PC-3 (cell line): ENCODE results near the gene CTNNAL1. TPM values are rescaled to one million over a fixed set of nuclear protein-coding genes. Genes with fewer than 3 reads are reported as not detected.

ENCODE experiments used
- ATAC-seq: fragments of 200-7000 bp; cut with Tn5 transposase; 2 replicates; pipeline ENCODE4 v1.9.1; 2020; ENCODE audit warnings: mild to moderate bottlenecking, moderate library complexity
- BruUV-seq: library from RNA; stranded (reverse); fragments of 400-500 nt; replicated peaks from 2 replicates; lab custom pipeline; 2021; lab: Mats Ljungman, UMichigan
- CTCF ChIA-PET: fragments of 300-600 bp; sonication (Branson Sonifier 250); formaldehyde crosslinking; loops from one replicate; lab custom pipeline; 2022; ENCODE audit warnings: antibody characterized with exemption; lab: Charles Lee
- POLR2A ChIA-PET: fragments of 300-600 bp; sonication (Branson Sonifier 250); formaldehyde crosslinking; loops from one replicate; lab custom pipeline; 2022; ENCODE audit warnings: antibody characterized with exemption; ENCODE audit not compliant: unreplicated experiment; lab: Charles Lee
- DNase-seq: peaks from one replicate; pipeline ENCODE4 v3.0.0-alpha.2; 2015
- H2AFZ ChIP-seq: fragments of 300-600 bp; sonication (generic); 2 replicates; pipeline ENCODE4 v1.6.0; 2016; ENCODE audit warnings: antibody characterized with exemption, low read length
- H3F3A ChIP-seq: fragments of 300-600 bp; sonication (generic); one replicate; pipeline ENCODE4 v1.6.0; 2017; ENCODE audit warnings: antibody characterized with exemption, low read length, control low read depth, mild to moderate bottlenecking; ENCODE audit not compliant: unreplicated experiment
- H3K27ac ChIP-seq: fragments of 300-600 bp; sonication (generic); 2 replicates; pipeline ENCODE4 v1.5.1; 2016; ENCODE audit warnings: mild to moderate bottlenecking, low read length
- H3K27me3 ChIP-seq: fragments of 300-600 bp; sonication (generic); 2 replicates; pipeline ENCODE4 v1.6.1; 2016; ENCODE audit warnings: low read length, mixed read lengths
- H3K36me3 ChIP-seq: fragments of 300-600 bp; sonication (generic); 2 replicates; pipeline ENCODE4 v1.6.1; 2016; ENCODE audit warnings: low read depth, mixed run types, low read length, mixed read lengths
- H3K4me1 ChIP-seq: fragments of 300-600 bp; sonication (generic); 2 replicates; pipeline ENCODE4 v1.5.1; 2016; ENCODE audit warnings: low read length; ENCODE audit not compliant: insufficient read depth
- H3K4me2 ChIP-seq: fragments of 300-600 bp; sonication (generic); 2 replicates; pipeline ENCODE4 v1.6.0; 2016; ENCODE audit warnings: low read length
- H3K4me3 ChIP-seq: fragments of 300-600 bp; sonication (generic); 2 replicates; pipeline ENCODE4 v1.5.1; 2016; ENCODE audit warnings: mild to moderate bottlenecking, low read length, mixed read lengths
- H3K79me2 ChIP-seq: fragments of 300-600 bp; sonication (generic); 2 replicates; pipeline ENCODE4 v1.6.1; 2017; ENCODE audit warnings: low read length, mixed read lengths
- H3K9ac ChIP-seq: fragments of 300-600 bp; sonication (generic); 2 replicates; pipeline ENCODE4 v1.6.0; 2016; ENCODE audit warnings: mild to moderate bottlenecking, low read length
- H3K9me2 ChIP-seq: fragments of 300-600 bp; sonication (generic); replicated peaks from 2 replicates; pipeline ENCODE4 v1.6.1; 2016; ENCODE audit warnings: mixed run types, low read length, mixed read lengths
- H3K9me3 ChIP-seq: fragments of 300-600 bp; sonication (generic); 2 replicates; pipeline ENCODE4 v1.6.1; 2016; ENCODE audit warnings: low read length, mixed read lengths
- H4K20me1 ChIP-seq: fragments of 300-600 bp; sonication (generic); 2 replicates; pipeline ENCODE4 v1.6.1; 2016; ENCODE audit warnings: low read length, mixed read lengths
- EZH2 ChIP-seq: fragments of 300-600 bp; sonication (generic); IDR thresholded peaks from one replicate; pipeline ENCODE4 v1.6.1; 2017; ENCODE audit warnings: antibody characterized with exemption, mild to moderate bottlenecking, low read length; ENCODE audit not compliant: unreplicated experiment
- EZH2phosphoT487 ChIP-seq: fragments of 300-600 bp; sonication (generic); IDR thresholded peaks from 2 replicates; pipeline ENCODE4 v1.6.1; 2018; ENCODE audit warnings: mild to moderate bottlenecking, antibody characterized with exemption, low read length, borderline replicate concordance
- intact Hi-C: fragments of 100-400 bp; cut with micrococcal nuclease; formaldehyde crosslinking; loops from 2 replicates; pipeline ENCODE4 v1.9.0; 2023
- total RNA-seq: library from RNA; depleted of rRNA; stranded (reverse); fragments of >200 nt; gene quantifications from 2 replicates; pipeline ENCODE4 v1.2.3, GENCODE V29; 2014
- TF ChIP-seq, protein P1 (sequence below): fragments of 300-600 bp; sonication (generic); conservative IDR thresholded peaks from 2 replicates; pipeline ENCODE4 v1.5.1; 2017; ENCODE audit warnings: antibody characterized with exemption, low read depth, mild to moderate bottlenecking, low read length

The CTNNAL1 gene
- total RNA-seq, 1 experiment from 2014 or later = 97.7 TPM

DNA sequence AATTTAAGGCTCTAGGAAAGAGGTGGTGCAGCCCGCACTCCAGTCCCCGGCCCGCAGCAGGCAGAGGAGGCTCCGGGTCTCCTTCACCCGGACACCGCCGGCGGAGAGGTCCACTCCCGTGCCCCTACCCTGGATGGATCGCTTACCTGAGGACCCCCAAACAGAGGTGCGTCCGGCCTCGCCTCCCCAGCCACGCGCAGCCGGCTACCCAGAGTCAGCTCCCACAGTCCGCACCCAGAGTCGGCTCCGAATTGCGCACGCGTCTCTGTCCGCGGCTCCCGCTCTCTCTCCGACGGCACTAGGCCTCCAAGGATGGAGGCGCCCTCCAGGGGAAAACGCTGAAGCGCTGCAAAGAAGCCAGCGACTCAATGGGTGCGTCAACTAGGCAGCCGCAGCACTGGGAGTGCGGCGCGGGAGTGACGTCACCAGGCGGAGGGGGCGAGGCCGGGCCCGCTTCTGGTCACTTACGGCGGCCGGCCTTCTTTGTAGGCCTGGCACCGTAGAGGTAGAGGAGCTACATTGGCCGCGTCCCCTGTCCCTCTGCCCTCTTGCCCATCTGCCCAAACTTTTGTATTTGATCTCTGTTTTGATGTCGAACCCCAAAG is 79.5 kb downstream of the CTNNAL1 start, which contains the start of gene ELP1:
Gene ELP1, minus strand, starts transcription at position 407 of the 605 bp plus-strand sequence. CDS start 2,978 bp downstream, outside the sequence.
- DNase-seq (peak; percentile 89), ATAC-seq (peak; percentile 81)
- peak within 1 kb of the TSS; percentile 99 for H3K4me2 ChIP-seq
- peak within 1 kb of the TSS; percentile 92 for H3K9ac ChIP-seq
- H3K36me3 ChIP-seq = peaks cover under 1% of the 10 kb centered on the region; the same call in 1 of the 2 replicates
- CTCF ChIA-PET = no interaction called here
- peak within 1 kb of the TSS; percentile 90 for H2AFZ ChIP-seq
- BruUV-seq = no TSS peak
- peaks cover 23% of the 10 kb centered on the region for H3K4me1 ChIP-seq
- no peaks in the 10 kb centered on the region for H3K9me2 ChIP-seq
- no peaks in the 10 kb centered on the region for H3F3A ChIP-seq
- H4K20me1 ChIP-seq = peaks cover 7% of the 10 kb centered on the region; the same call in 1 of the 2 replicates
- intact Hi-C loops = no loop called here
- H3K27ac ChIP-seq = peak within 1 kb of the TSS; percentile 53
- TF ChIP-seq EZH2phosphoT487 (no peak), EZH2 (no peak)
- TF ChIP-seq, protein P1, sequence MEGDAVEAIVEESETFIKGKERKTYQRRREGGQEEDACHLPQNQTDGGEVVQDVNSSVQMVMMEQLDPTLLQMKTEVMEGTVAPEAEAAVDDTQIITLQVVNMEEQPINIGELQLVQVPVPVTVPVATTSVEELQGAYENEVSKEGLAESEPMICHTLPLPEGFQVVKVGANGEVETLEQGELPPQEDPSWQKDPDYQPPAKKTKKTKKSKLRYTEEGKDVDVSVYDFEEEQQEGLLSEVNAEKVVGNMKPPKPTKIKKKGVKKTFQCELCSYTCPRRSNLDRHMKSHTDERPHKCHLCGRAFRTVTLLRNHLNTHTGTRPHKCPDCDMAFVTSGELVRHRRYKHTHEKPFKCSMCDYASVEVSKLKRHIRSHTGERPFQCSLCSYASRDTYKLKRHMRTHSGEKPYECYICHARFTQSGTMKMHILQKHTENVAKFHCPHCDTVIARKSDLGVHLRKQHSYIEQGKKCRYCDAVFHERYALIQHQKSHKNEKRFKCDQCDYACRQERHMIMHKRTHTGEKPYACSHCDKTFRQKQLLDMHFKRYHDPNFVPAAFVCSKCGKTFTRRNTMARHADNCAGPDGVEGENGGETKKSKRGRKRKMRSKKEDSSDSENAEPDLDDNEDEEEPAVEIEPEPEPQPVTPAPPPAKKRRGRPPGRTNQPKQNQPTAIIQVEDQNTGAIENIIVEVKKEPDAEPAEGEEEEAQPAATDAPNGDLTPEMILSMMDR = no peak; the same call in 1 of the 2 replicates
- peak within 1 kb of the TSS; percentile 91 for H3K4me3 ChIP-seq
- POLR2A ChIA-PET = no interaction called here
- H3K27me3 ChIP-seq = no peaks in the 10 kb centered on the region
- H3K79me2 ChIP-seq = peaks cover 53% of the 10 kb centered on the region
- H3K9me3 ChIP-seq = no peaks in the 10 kb centered on the region

DNA sequence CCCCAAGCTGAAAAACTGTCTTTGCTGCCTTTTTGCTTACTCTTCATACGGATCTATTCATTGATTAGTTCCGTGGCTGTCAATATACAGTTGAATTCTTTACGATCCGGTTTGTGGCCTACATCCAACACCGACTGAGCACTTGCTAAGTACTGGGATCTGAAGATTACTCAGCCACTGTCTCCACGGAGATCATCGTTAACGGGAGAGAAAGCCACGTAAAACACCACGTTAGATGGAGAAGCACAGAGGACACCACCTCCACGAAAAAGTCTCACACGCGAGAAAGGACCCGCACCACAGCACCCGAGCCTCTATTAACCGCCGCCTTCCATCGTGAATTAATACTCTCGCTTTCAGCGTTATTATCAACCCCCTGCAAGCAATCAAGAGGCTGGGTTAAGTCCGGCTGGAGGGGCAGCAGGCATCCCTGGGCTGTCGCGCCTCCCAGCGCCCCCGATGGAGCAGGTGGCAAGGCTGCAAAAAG is 80.0 kb downstream of the CTNNAL1 start:
- H3K9me2 ChIP-seq = no peaks in the 10 kb centered on the region
- POLR2A ChIA-PET = no interaction called here
- DNase-seq (no peak), ATAC-seq (peak; percentile 5; the same call in 1 of the 2 replicates)
- H3K27ac ChIP-seq = peak overlapping the region; percentile 53
- TF ChIP-seq, protein P1 = no peak
- no peak for TF ChIP-seq EZH2phosphoT487
- no peak for TF ChIP-seq EZH2
- BruUV-seq = TSS peak; percentile 47
- intact Hi-C loops = no loop called here
- peaks cover 53% of the 10 kb centered on the region for H3K79me2 ChIP-seq
- H3K9me3 ChIP-seq = no peaks in the 10 kb centered on the region
- peaks cover 7% of the 10 kb centered on the region; the same call in 1 of the 2 replicates for H4K20me1 ChIP-seq
- peak overlapping the region; percentile 92 for H3K9ac ChIP-seq
- peak overlapping the region; percentile 99 for H3K4me2 ChIP-seq
- H3K27me3 ChIP-seq = no peaks in the 10 kb centered on the region
- H3F3A ChIP-seq = no peaks in the 10 kb centered on the region
- peak overlapping the region; percentile 91 for H3K4me3 ChIP-seq
- peak overlapping the region; percentile 90 for H2AFZ ChIP-seq
- CTCF ChIA-PET = no interaction called here
- peaks cover 23% of the 10 kb centered on the region for H3K4me1 ChIP-seq
- H3K36me3 ChIP-seq = peaks cover 3% of the 10 kb centered on the region; the same call in 1 of the 2 replicates

DNA sequence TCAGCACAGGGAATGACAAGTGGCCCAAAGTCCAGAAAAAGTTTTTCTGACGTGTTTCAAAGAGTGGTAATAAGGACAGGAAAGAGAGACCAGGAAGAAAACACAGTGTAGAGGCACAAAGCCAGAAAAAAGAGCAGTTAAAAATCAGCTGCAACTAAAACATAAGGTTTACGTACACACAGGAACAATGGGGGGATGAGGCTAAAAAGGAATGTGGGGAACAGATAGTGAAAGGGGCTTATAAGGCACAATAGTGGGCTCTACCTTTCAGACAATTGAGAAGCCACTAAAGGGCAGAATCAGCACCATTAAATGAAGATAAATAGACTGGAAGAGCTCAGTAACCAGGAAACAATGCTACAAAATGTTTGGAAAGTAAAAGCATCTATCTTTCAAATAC is 84.9 kb downstream of the CTNNAL1 start:
- CTCF ChIA-PET = interaction anchor here (0.6 kb wide), 1 partner anchor 26 kb away, joined by 6 read pairs; no protein-coding TSS in a partner anchor
- Histone ChIP-seq H3K9me3 (no peaks in the 10 kb centered on the region), H4K20me1 (peaks cover 7% of the 10 kb centered on the region; the same call in 1 of the 2 replicates), H2AFZ (no peak overlapping the region), H3K27ac (no peak overlapping the region), H3K9ac (no peak overlapping the region), H3K4me3 (no peak overlapping the region), H3K36me3 (peaks cover 19% of the 10 kb centered on the region; the same call in 1 of the 2 replicates), H3F3A (no peaks in the 10 kb centered on the region), H3K4me2 (no peak overlapping the region), H3K4me1 (peaks cover 13% of the 10 kb centered on the region), H3K27me3 (no peaks in the 10 kb centered on the region), H3K79me2 (peaks cover 35% of the 10 kb centered on the region), H3K9me2 (no peaks in the 10 kb centered on the region)
- ATAC-seq (no peak), DNase-seq (no peak)
- intact Hi-C loops = no loop called here
- no TSS peak for BruUV-seq
- TF ChIP-seq, protein P1 = no peak
- TF ChIP-seq EZH2phosphoT487 (no peak), EZH2 (no peak)
- POLR2A ChIA-PET = no interaction called here
